IMR-90 (cell line): ENCODE results near the gene TRABD2A. TPM values are rescaled to one million over a fixed set of nuclear protein-coding genes. Genes with fewer than 3 reads are reported as not detected.
A peak's percentile ranks its signal among the peaks of the same experiment; 100 is the strongest.

Source experiments
- ATAC-seq: fragments of 200-7000 bp; cut with Tn5 transposase; 2 replicates; pipeline ENCODE4 v1.9.1; 2020; ENCODE audit warnings: low read depth, mild to moderate bottlenecking, moderate library complexity
- BruUV-seq: library from RNA; stranded (reverse); fragments of 400-500 nt; replicated peaks from 2 replicates; lab custom pipeline; 2021; lab: Mats Ljungman, UMichigan
- CTCF ChIA-PET: fragments of 300-600 bp; formaldehyde crosslinking; extraction: SDS; loops from one replicate; lab custom pipeline; 2021; ENCODE audit warnings: antibody characterized with exemption; lab: Yijun Ruan, JAX
- POLR2A ChIA-PET: fragments of 300-600 bp; sonication (Branson Sonifier 250); formaldehyde crosslinking; loops from one replicate; lab custom pipeline; 2022; ENCODE audit warnings: antibody characterized with exemption; ENCODE audit not compliant: unreplicated experiment; lab: Charles Lee
- DNase-seq: peaks from one replicate; pipeline ENCODE4 v3.0.0; 2013
- H2AFZ ChIP-seq: replicated peaks from 2 replicates; pipeline ENCODE3; 2013; ENCODE audit warnings: low read length, mild to moderate bottlenecking; ENCODE audit not compliant: poor library complexity
- H2AK5ac ChIP-seq: 2 replicates; pipeline ENCODE4 v1.6.1; 2013; ENCODE audit warnings: low read depth, low read length, inconsistent platforms
- H2AK9ac ChIP-seq: replicated peaks from 2 replicates; pipeline ENCODE3; 2013; ENCODE audit warnings: mild to moderate bottlenecking, low read depth, low read length, moderate library complexity; ENCODE audit not compliant: poor library complexity
- H2BK120ac ChIP-seq: 2 replicates; pipeline ENCODE4 v1.6.1; 2013; ENCODE audit warnings: low read depth, low read length, inconsistent platforms
- H2BK15ac ChIP-seq: 3 replicates; pipeline ENCODE4 v1.6.1; 2013; ENCODE audit warnings: low read depth, low read length, inconsistent platforms
- H2BK20ac ChIP-seq: 2 replicates; pipeline ENCODE4 v1.6.1; 2013; ENCODE audit warnings: low read depth, mild to moderate bottlenecking, inconsistent platforms, low read length, moderate library complexity
- H2BK5ac ChIP-seq: 2 replicates; pipeline ENCODE4 v1.6.1; 2013; ENCODE audit warnings: mild to moderate bottlenecking, low read depth, low read length, inconsistent platforms; ENCODE audit not compliant: poor library complexity, severe bottlenecking
- H3K14ac ChIP-seq: replicated peaks from 2 replicates; pipeline ENCODE4 v1.6.1; 2013; ENCODE audit warnings: low read depth, low read length, inconsistent platforms
- H3K18ac ChIP-seq: 2 replicates; pipeline ENCODE4 v1.6.1; 2013; ENCODE audit warnings: low read depth, low read length, control low read depth
- H3K23ac ChIP-seq: 2 replicates; pipeline ENCODE4 v1.6.1; 2013; ENCODE audit warnings: low read depth, low read length, inconsistent platforms
- H3K27ac ChIP-seq: 2 replicates; pipeline ENCODE4 v1.5.1; 2013; ENCODE audit warnings: mild to moderate bottlenecking, control low read depth, low read length; ENCODE audit not compliant: insufficient read depth
- H3K27me3 ChIP-seq: 2 replicates; pipeline ENCODE4 v1.6.1; 2013; ENCODE audit warnings: low read length; ENCODE audit not compliant: control insufficient read depth, insufficient read depth
- H3K36me3 ChIP-seq: 2 replicates; pipeline ENCODE4 v1.6.1; 2013; ENCODE audit warnings: low read length, mixed read lengths; ENCODE audit not compliant: control insufficient read depth, insufficient read depth
- H3K4ac ChIP-seq: 2 replicates; pipeline ENCODE4 v1.6.1; 2013; ENCODE audit warnings: low read depth, low read length, inconsistent platforms
- H3K4me1 ChIP-seq: 2 replicates; pipeline ENCODE4 v1.6.1; 2013; ENCODE audit warnings: low read length, mixed read lengths; ENCODE audit not compliant: control insufficient read depth, insufficient read depth
- H3K4me2 ChIP-seq: 2 replicates; pipeline ENCODE4 v1.6.1; 2013; ENCODE audit warnings: low read depth, mild to moderate bottlenecking, control low read depth, low read length, moderate library complexity
- H3K4me3 ChIP-seq: 2 replicates; pipeline ENCODE4 v1.5.1; 2013; ENCODE audit warnings: low read depth, mild to moderate bottlenecking, control low read depth, low read length, moderate library complexity; ENCODE audit not compliant: insufficient read depth
- H3K56ac ChIP-seq: 2 replicates; pipeline ENCODE4 v1.6.1; 2013; ENCODE audit warnings: low read length, inconsistent platforms; ENCODE audit not compliant: insufficient read depth; ENCODE audit errors: extremely low read depth
- H3K79me1 ChIP-seq, 2 experiments: 2 replicates each; pipeline ENCODE4 v1.6.1; 2013; ENCODE audit warnings: low read length in 2 of 2, inconsistent platforms in 1 of 2, low read depth in 1 of 2
- H3K9ac ChIP-seq: 2 replicates; pipeline ENCODE4 v1.6.1; 2013; ENCODE audit warnings: low read depth, low read length, control low read depth
- H3K9me1 ChIP-seq: 2 replicates; pipeline ENCODE4 v1.6.1; 2013; ENCODE audit warnings: low read length, inconsistent platforms; ENCODE audit not compliant: insufficient read depth
- H3K9me3 ChIP-seq: 2 replicates; pipeline ENCODE4 v1.6.1; 2013; ENCODE audit warnings: low read length; ENCODE audit not compliant: control insufficient read depth, insufficient read depth
- H4K20me1 ChIP-seq: 2 replicates; pipeline ENCODE4 v1.6.1; 2013; ENCODE audit warnings: low read length, inconsistent platforms; ENCODE audit not compliant: insufficient read depth
- H4K5ac ChIP-seq: 2 replicates; pipeline ENCODE4 v1.6.1; 2013; ENCODE audit warnings: mild to moderate bottlenecking, low read depth, low read length, control low read depth
- H4K8ac ChIP-seq, 2 experiments: 2 replicates each; pipeline ENCODE4 v1.6.1; 2013; ENCODE audit warnings: low read depth in 2 of 2, low read length in 2 of 2, control low read depth in 1 of 2, inconsistent platforms in 1 of 2
- H4K91ac ChIP-seq: 2 replicates; pipeline ENCODE4 v1.6.1; 2013; ENCODE audit warnings: low read depth, low read length, inconsistent platforms; ENCODE audit not compliant: insufficient read depth
- CEBPB ChIP-seq: IDR thresholded peaks from 2 replicates; pipeline ENCODE4 v1.6.1; 2012; ENCODE audit warnings: low read depth, low read length, improper control_type of control experiment
- CHD1 ChIP-seq: IDR thresholded peaks from 2 replicates; pipeline ENCODE4 v1.6.1; 2012; ENCODE audit warnings: low read depth, low read length, improper control_type of control experiment
- WGBS, 2 experiments: methylation state at CpG; one replicate each; pipeline versions ENCODE4 v1.1.5 to v1.1.7; 2013; ENCODE audit warnings: missing lambda C conversion rate in 2 of 2; ENCODE audit not compliant: insufficient read length in 1 of 2; ENCODE audit errors: extremely low coverage in 2 of 2; 5-methylcytosine and 5-hydroxymethylcytosine counted together
- dilution Hi-C: fragments of 300-500 bp; cut with HindIII; formaldehyde crosslinking; loops from one replicate; pipeline ENCODE4 v1.14.3; 2018; ENCODE audit warnings: low sequenced_read_pairs; ENCODE audit not compliant: unreplicated experiment
- in situ Hi-C: fragments of 300-500 bp; cut with MboI; formaldehyde crosslinking; loops from 3 replicates; pipeline ENCODE4 v1.14.3; 2019; ENCODE audit warnings: low sequenced_read_pairs, inconsistent platforms, mixed read lengths
- intact Hi-C: fragments of 100-400 bp; cut with micrococcal nuclease; formaldehyde crosslinking; loops from 2 replicates; pipeline ENCODE4 v1.10.0; 2022
- polyA plus RNA-seq, 3 experiments: library from polyadenylated mRNA; depleted of rRNA; stranded (reverse); fragments of >200 nt; gene quantifications; 2 replicates each; pipeline ENCODE4 v1.2.3, GENCODE V29; 2012; ENCODE audit warnings: low replicate concordance in 1 of 3
- total RNA-seq: library from RNA; depleted of rRNA; stranded (reverse); fragments of >200 nt; gene quantifications from 2 replicates; pipeline ENCODE4 v1.2.3, GENCODE V29; 2012

The TRABD2A gene
- total and polyA plus RNA-seq, 2 of the 4 experiments (the other 2 are of a cell fraction), result 17.6 to 20.3 TPM

- Histone ChIP-seq H4K8ac (no peak overlapping the region), H3K27me3 (no peaks in the 10 kb centered on the region), H2AFZ (no peak overlapping the region), H3K9ac (no peak overlapping the region), H3K4me2 (no peak overlapping the region; the same call in 1 of the 2 replicates), H2AK9ac (no peak overlapping the region), H3K14ac (no peak overlapping the region), H4K91ac (no peak overlapping the region), H3K36me3 (no peaks in the 10 kb centered on the region), H3K18ac (no peak overlapping the region), H2BK120ac (no peak overlapping the region), H4K20me1 (no peaks in the 10 kb centered on the region; the same call in 1 of the 2 replicates), H3K56ac (no peak overlapping the region), H3K23ac (no peak overlapping the region), H3K4me3 (no peak overlapping the region), H2AK5ac (no peak overlapping the region), H2BK5ac (no peak overlapping the region), H3K9me1 (no peaks in the 10 kb centered on the region), H4K5ac (no peak overlapping the region), H2BK15ac (no peak overlapping the region), H3K4me1 (no peaks in the 10 kb centered on the region; the same call in 1 of the 2 replicates), H3K27ac (no peak overlapping the region), H3K9me3 (no peaks in the 10 kb centered on the region), H2BK20ac (no peak overlapping the region), H3K79me1 (peaks cover 18 to 20% of the 10 kb centered on the region in 2 experiments), H3K4ac (no peak overlapping the region)
- in situ Hi-C loops (loop anchor here (25.0 kb wide), 1 partner anchor 822 kb away; no protein-coding TSS in a partner anchor), intact Hi-C loops (loop anchor here (5.0 kb wide), 1 partner anchor 227 kb away; no protein-coding TSS in a partner anchor), dilution Hi-C loops (no loop called here)
- ChIA-PET CTCF (interaction anchor here (0.9 kb wide), 1 partner anchor 12 kb away, joined by 3 read pairs; no protein-coding TSS in a partner anchor), POLR2A (no interaction called here)
- no TSS peak for BruUV-seq
- ATAC-seq (peak; percentile 14; the same call in 1 of the 2 replicates), DNase-seq (no peak)
- TF ChIP-seq CHD1 (no peak), CEBPB (no peak)
- no CpG with 5 or more reads among the region's 3 CpGs for WGBS, 2 experiments
Observed at GRCh38 chr2:84858937-84859336, 21.9 kb downstream of the TRABD2A start.
